Measurements from ENCODE around the gene CDK6. TPM values are rescaled to one million over a fixed set of nuclear protein-coding genes. Genes with fewer than 3 reads are reported as not detected.

CDK6 gene
- total and polyA plus RNA-seq, 10 of the 15 experiments (the other 5 are each of a cell fraction or from before 2014, with no cell fraction given) = 8.0 to 118 (median 45.8) TPM

- Histone ChIP-seq H3K79me2 (ENCODE audit: control insufficient read depth, insufficient read depth, low read length) (no peaks in the 10 kb centered on the region), H3K4me2 (ENCODE audit: control insufficient read depth, insufficient read depth) (no peak overlapping the region), H3K4me1 (ENCODE audit: control insufficient read depth, insufficient read depth, low read length) (no peaks in the 10 kb centered on the region), H3K27ac (ENCODE audit: control insufficient read depth, insufficient read depth) (no peak overlapping the region), H3K4me3 (no peak overlapping the region), H2AFZ (ENCODE audit: control insufficient read depth, low read depth, low read length) (no peak overlapping the region), H3K9me3 (replicated peaks; ENCODE audit: control insufficient read depth, insufficient read depth, low read length) (no peaks in the 10 kb centered on the region; the same call in 1 of the 3 replicates), H3K9ac (ENCODE audit: control insufficient read depth, insufficient read depth, low read length) (no peak overlapping the region), H3K36me3 (ENCODE audit: control insufficient read depth in 2 of 2, insufficient read depth in 2 of 2, low read length in 1 of 2) (no peaks in the 10 kb centered on the region), H4K20me1 (ENCODE audit: control insufficient read depth, insufficient read depth) (no peaks in the 10 kb centered on the region), H3K27me3 (replicated peaks in 1 of 2; ENCODE audit: control insufficient read depth in 2 of 2, insufficient read depth in 2 of 2, low read length in 1 of 2) (no peaks in the 10 kb centered on the region)
- RAD21 ChIA-PET (ENCODE audit: unreplicated experiment) = no interaction called here
- WGBS (ENCODE audit: insufficient coverage, insufficient replicate concordance, low lambda C conversion rate, missing lambda C conversion rate) = 87% methylated on average over 1 of the region's 1 CpG
- TF ChIP-seq RUNX3 (IDR thresholded peaks at IDR 0.05; ENCODE audit: low read length) = peak; percentile 27; the same call in 1 of the 2 replicates
- TF ChIP-seq IRF4 (IDR thresholded peaks at IDR 0.05; ENCODE audit: low read depth, low read length) = no peak
- no peak for TF ChIP-seq RELB (IDR thresholded peaks at IDR 0.05; ENCODE audit: low read depth)
- TF ChIP-seq TBL1XR1 (IDR thresholded peaks at IDR 0.05; ENCODE audit: low read depth, low read length) = no peak
- TF ChIP-seq SMAD1 (IDR thresholded peaks at IDR 0.05; ENCODE audit: low read depth, partially characterized antibody) = no peak
- TF ChIP-seq SREBF1 (IDR thresholded peaks at IDR 0.05; ENCODE audit: low read length) = no peak
- DNase-seq (ENCODE audit: low read depth, low spot score) (no peak), ATAC-seq (no peak), FAIRE-seq (no peak)
- CTCF ChIA-PET = interaction anchor here (0.9 kb wide), 1 partner anchor 256 kb away, joined by 3 read pairs; no protein-coding TSS in a partner anchor
- BruUV-seq (replicated peaks) = no TSS peak
- POLR2A ChIA-PET = no interaction called here
- in situ Hi-C loops (cut with MboI) = no loop called here
- SMC1A ChIA-PET (ENCODE audit: uncharacterized antibody, unreplicated experiment) = interaction anchor here (0.6 to 1.0 kb wide), 2 partner anchors 31 to 168 kb away, joined by 3 read pairs; no protein-coding TSS in a partner anchor
- intact Hi-C loops (cut with micrococcal nuclease; ENCODE audit: unreplicated experiment) = no loop called here
These were observed 41.0 kb upstream of the CDK6 start for GRCh38 chr7:92877367-92877766.

DNA sequence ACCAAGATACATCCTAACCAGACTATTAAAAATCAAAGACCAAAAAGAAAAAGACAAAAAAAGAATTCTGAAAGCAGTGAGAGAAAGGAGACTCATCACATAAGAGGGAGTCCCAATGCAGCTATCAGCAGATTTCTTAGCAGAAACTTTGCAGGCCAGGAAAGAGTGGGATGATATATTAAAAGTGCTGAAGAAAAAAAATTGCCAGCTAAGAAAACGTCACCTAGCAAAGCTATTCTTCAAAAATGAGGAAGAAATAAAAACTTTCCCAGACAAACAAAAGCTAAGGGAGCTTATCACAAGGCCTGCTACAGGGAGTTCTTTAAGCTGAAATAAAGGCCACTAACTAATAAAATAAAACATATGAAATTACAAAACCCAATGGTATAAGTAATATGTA, 40.5 kb upstream of the CDK6 start:
- CTCF ChIA-PET = interaction anchor here (0.9 kb wide), 1 partner anchor 255 kb away, joined by 3 read pairs; no protein-coding TSS in a partner anchor
- no TSS peak for BruUV-seq (replicated peaks)
- no peak for FAIRE-seq

More for the DNA sequence above, 40.5 kb upstream of the CDK6 start:
- ATAC-seq = no peak
- RAD21 ChIA-PET (ENCODE audit: unreplicated experiment) = no interaction called here
- H4K20me1 ChIP-seq (ENCODE audit: control insufficient read depth, insufficient read depth) = no peaks in the 10 kb centered on the region
- H3K9me3 ChIP-seq (replicated peaks; ENCODE audit: control insufficient read depth, insufficient read depth, low read length) = no peaks in the 10 kb centered on the region; the same call in 1 of the 3 replicates
- H3K4me3 ChIP-seq = no peak overlapping the region
- no peaks in the 10 kb centered on the region for H3K36me3 ChIP-seq (ENCODE audit: control insufficient read depth in 2 of 2, insufficient read depth in 2 of 2, low read length in 1 of 2)
- H3K4me1 ChIP-seq (ENCODE audit: control insufficient read depth, insufficient read depth, low read length) = no peaks in the 10 kb centered on the region
- no peak overlapping the region for H3K9ac ChIP-seq (ENCODE audit: control insufficient read depth, insufficient read depth, low read length)
- TF ChIP-seq RBBP5 (conservative IDR thresholded peaks at IDR 0.05) = no peak
- no peak for TF ChIP-seq MEF2B (IDR thresholded peaks at IDR 0.05; ENCODE audit: partially characterized antibody, poor library complexity, severe bottlenecking)
- no peak for TF ChIP-seq SMARCA5 (IDR thresholded peaks at IDR 0.05)
- TF ChIP-seq RUNX3 (IDR thresholded peaks at IDR 0.05; ENCODE audit: low read length) = no peak
- TF ChIP-seq RAD21 (IDR thresholded peaks at IDR 0.05; ENCODE audit: insufficient read depth, low read depth, low read length) = no peak
- TF ChIP-seq TCF7 (IDR thresholded peaks at IDR 0.05; ENCODE audit: borderline replicate concordance) = no peak
- TF ChIP-seq, protein P1, sequence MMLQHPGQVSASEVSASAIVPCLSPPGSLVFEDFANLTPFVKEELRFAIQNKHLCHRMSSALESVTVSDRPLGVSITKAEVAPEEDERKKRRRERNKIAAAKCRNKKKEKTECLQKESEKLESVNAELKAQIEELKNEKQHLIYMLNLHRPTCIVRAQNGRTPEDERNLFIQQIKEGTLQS (IDR thresholded peaks at IDR 0.05; ENCODE audit: borderline replicate concordance, extremely low read depth, low read depth, low read length) = no peak
- no peak for TF ChIP-seq ZNF207 (IDR thresholded peaks at IDR 0.05; ENCODE audit: borderline replicate concordance)
- no peak for TF ChIP-seq EZH2 (IDR thresholded peaks at IDR 0.05; ENCODE audit: borderline replicate concordance, control insufficient read depth, low read depth, low read length)
- TF ChIP-seq KLF5 (IDR thresholded peaks at IDR 0.05; ENCODE audit: partially characterized antibody) = no peak
- SMC1A ChIA-PET (ENCODE audit: uncharacterized antibody, unreplicated experiment) = interaction anchor here (0.6 to 1.0 kb wide), 3 partner anchors 32 to 168 kb away, joined by 3 read pairs; no protein-coding TSS in a partner anchor
- no peaks in the 10 kb centered on the region for H3K27me3 ChIP-seq (replicated peaks in 1 of 2; ENCODE audit: control insufficient read depth in 2 of 2, insufficient read depth in 2 of 2, low read length in 1 of 2)
- in situ Hi-C loops (cut with MboI) (no loop called here), intact Hi-C loops (cut with micrococcal nuclease; ENCODE audit: unreplicated experiment) (no loop called here)
- H2AFZ ChIP-seq (ENCODE audit: control insufficient read depth, low read depth, low read length) = no peak overlapping the region
- no peaks in the 10 kb centered on the region for H3K79me2 ChIP-seq (ENCODE audit: control insufficient read depth, insufficient read depth, low read length)
- POLR2A ChIA-PET = no interaction called here
- H3K27ac ChIP-seq (ENCODE audit: control insufficient read depth, insufficient read depth) = no peak overlapping the region
- H3K4me2 ChIP-seq (ENCODE audit: control insufficient read depth, insufficient read depth) = no peak overlapping the region
- WGBS (ENCODE audit: insufficient coverage, insufficient replicate concordance, low lambda C conversion rate, missing lambda C conversion rate) = 82% methylated on average over 1 of the region's 1 CpG
- DNase-seq (ENCODE audit: low read depth, low spot score) = no peak

All from GM12878 (cell line).